HCEC 1CT (cell line): ENCODE data around the gene EXOC6B.

ENCODE experiments used
- DNase-seq: peaks from one replicate; pipeline ENCODE4 v3.0.0-alpha.2; 2017

The EXOC6B gene

GRCh38 chr2:72828840-72829507, 3.1 kb upstream of the EXOC6B start:
- no peak for DNase-seq

DNA sequence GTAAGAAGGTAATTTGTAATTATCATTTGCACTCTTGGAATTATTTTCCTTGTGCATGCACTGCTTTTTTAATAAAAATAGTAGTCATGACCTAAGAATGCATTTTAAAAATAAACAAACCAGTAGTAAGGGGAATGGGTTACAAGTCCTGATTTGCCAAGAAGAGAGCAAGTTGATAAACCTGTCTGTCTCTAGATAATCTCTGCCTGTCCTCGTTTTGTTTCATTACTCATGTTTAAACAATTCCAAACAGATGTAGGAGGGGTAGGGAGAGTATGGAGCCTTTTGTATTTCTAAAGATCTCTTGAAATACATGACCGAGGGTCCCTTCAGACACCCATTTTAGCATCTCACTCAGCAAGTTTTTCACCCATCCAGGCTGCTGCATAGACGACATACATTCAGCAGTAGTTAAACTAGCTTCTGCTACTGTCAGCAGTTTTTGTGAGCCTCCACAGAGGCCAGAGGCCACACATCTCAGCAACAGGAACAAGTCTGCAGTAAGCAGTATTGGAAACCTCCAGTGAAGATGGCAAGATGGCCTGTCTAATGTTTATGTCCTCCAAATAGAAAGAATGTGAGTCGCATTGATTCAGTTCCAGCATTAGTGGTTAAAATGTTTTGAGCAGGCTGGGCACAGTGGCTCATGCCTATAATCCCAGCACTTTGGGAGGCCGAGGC, 2.3 kb upstream of the EXOC6B start:
- DNase-seq: peak; percentile 61

- DNase-seq: no peak
These were observed 1.7 kb upstream of the EXOC6B start for GRCh38 chr2:72827487-72827886.

- DNase-seq: no peak
These were observed 284 bp upstream of the EXOC6B start for GRCh38 chr2:72826156-72826477.

- DNase-seq: peak; percentile 72
These were observed 1.5 kb downstream of the EXOC6B start for GRCh38 chr2:72824224-72824842.

GRCh38 chr2:72822794-72823193, 3.0 kb downstream of the EXOC6B start:
- no peak for DNase-seq

- DNase-seq: no peak
These were observed 3.9 kb downstream of the EXOC6B start for GRCh38 chr2:72821983-72822382.

DNA sequence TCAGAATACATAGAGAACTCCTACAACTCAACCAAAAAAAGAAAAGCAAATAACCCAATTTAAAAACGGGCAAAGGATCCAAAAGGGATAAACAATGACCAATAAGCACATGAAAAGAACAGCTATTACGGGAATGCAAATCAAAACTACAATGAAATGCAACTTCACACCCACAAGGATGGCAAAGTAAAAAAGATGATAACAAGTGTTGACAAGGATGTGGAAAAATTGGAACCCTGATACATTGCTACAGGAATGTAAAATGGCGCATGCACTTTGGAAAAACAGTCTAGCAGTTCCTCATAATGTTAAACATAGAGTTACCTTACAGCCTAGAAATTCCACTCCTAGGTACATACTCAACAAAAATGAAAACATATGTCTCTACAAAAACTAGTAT, 4.7 kb downstream of the EXOC6B start:
- no peak for DNase-seq

GRCh38 chr2:72819501-72819900, 6.3 kb downstream of the EXOC6B start:
- no peak for DNase-seq

- no peak for DNase-seq
These were observed 10.1 kb downstream of the EXOC6B start for GRCh38 chr2:72815655-72816278.

DNA sequence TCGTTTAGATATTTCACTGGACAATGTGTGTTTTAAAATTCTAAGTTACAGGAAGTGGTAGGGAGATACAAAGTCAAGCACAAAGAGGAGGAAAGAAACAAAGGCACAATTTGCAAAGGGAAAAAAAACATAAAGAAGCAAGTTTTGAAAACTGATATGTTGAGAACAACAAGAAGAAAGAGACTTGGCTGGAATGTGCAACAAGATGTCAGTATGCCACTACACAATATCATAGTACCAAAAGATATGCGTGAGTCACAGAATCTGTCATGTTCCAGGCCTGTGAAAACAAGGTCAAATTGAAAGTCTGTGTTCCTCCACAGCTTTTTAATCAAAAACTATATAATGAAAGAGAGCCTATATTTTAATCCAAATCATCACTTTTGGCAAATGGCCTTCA, 12.0 kb downstream of the EXOC6B start:
- DNase-seq: peak; percentile 53

- DNase-seq: no peak
These were observed 15.7 kb downstream of the EXOC6B start for GRCh38 chr2:72810165-72810564.

GRCh38 chr2:72809095-72809494, 16.7 kb downstream of the EXOC6B start:
- no peak for DNase-seq

- no peak for DNase-seq
These were observed 19.4 kb downstream of the EXOC6B start for GRCh38 chr2:72806280-72806945.

DNA sequence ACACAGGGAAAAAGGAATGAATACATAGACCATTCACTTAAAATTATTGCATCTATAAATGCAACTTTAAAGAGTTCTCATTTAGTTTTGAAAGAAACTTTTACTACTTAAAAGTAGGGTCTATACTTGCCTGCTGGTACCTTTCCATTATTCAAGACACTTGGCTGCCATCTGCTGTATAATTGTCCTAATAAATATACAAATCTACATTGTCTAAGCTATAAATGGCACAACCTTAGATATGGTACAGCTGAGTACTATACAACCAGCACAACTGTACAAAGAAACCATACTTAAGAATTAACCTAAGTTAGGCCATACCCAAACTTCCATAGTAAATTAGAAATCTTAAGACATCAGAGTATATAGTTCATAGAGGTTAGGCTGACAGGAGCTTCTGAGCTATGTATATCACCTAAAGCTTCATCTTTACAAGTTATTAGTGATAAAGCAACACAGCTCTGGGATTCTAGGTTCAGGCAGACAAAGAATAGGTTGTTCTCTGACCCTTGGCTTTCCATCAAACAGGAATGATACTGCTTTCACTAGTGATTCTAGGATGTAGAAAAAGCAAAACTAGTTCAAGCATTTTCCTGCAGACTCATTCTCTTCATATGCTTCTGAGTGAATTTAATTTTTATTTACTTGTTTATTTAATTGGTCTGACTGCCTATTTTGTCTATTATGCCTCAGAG, 22.1 kb downstream of the EXOC6B start:
- DNase-seq: no peak

DNA sequence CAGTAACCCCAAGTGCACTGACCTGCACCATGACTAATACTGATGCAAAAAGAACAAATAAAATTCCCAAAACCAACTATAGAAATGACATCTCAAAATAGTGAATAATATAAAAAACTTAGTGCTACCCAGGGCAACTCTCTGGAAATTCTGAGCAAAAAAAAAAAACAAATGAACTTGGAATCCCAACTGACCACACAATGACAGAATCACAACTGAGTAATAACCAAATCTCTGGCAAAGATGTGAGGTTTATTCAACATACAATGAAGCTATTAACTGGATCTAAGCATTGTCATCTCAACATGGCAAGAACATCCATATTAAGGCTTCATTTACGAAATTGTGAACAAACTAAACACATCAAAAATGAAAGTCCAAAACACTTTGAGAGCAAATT, 22.7 kb downstream of the EXOC6B start:
- peak; percentile 54 for DNase-seq

GRCh38 chr2:72800492-72800891, 25.3 kb downstream of the EXOC6B start:
- no peak for DNase-seq

GRCh38 chr2:72797740-72798139, 28.1 kb downstream of the EXOC6B start:
- DNase-seq: no peak

- DNase-seq: no peak
These were observed 29.1 kb downstream of the EXOC6B start for GRCh38 chr2:72796766-72797165.

GRCh38 chr2:72794572-72794971, 31.3 kb downstream of the EXOC6B start:
- DNase-seq: peak; percentile 45

DNA sequence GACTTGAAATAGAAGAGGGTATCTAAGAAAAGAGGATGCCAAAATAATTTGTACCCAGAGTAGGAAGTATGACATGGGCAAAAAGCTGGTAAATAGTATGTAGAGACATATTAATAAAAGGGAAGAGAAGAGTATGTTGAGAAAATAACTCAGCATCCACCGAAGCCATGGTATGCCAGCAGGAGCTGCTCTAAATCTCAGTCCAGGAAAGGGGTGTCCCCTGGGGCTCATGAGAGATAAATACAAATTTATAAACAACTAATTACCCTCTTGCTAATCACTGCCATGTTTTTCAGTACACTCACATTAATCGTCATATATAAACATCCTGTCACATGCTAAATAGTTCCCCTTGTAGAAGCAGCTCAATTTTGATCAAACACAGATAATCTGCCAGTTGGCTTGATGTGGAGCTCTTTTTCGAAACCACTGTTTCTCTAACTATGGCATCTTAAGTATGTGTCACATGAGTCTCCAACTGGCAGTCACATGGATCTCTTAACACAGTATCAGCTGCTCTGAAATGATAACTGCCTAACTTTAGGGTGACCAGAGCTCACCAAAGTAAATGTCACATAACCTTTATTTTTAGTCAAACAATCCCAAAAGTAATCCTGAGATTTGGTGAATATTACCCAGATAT, 31.9 kb downstream of the EXOC6B start:
- peak; percentile 55 for DNase-seq

DNA sequence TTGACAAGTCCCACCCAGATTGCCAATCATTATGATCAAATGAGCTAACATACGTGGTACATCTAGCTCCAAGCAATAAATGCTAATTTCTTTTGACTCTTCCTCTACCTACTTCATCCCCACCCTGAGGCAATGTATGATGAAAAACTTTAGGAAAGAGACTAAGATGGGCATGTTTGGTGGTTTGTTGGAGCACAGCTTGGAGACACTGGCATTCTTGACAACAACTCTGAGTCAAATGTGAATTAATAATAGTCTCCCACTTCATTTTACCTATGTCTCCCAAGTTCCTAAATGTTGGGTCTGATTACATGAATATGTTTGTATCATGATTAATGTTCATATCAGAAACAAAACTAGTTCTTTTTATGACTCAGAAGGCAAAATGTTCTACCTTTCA, 36.6 kb downstream of the EXOC6B start:
- DNase-seq: no peak
